COLO668 (cell line): ENCODE data around the gene EP400.

Experiments used
- DNase-seq: peaks from one replicate; lab custom pipeline; 2025; ENCODE audit not compliant: unreplicated experiment; lab: John Stamatoyannopoulos, UW

The EP400 gene

DNA sequence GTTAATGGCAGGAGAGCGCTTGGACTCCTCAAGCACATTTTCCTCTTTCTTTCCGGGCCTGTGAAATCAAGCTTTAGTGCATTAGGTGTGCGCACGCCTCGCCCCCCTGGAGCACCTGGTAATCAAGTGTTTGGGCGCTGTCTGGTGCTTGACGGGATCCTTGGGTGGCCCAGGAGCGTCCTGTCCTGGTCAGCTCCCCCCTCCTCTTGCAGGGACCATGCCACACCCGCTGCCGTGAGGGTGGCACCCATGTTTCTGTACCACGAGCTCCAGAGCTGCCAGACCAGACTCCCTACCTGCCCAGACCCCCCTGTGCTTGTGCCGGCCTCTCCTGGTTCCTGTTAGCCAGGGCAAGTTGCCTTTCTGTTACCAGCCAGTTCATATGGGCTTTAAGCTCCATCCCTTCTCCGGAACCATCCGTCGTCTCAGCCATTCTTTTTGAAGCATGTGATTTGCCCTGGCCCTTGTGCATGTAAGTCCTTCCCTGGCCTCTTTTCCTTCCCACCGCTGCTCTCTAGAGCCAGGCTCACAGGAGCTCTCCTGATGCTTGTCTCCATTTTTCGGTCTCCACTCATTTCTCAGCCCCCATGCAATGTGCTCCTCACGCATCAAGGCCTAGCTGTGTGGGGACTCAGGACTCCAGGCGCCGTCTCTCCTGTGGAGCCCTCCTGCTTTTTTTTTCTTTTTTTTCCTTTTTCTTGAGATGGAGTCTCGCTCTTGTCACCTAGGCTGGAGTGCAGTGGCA is 66.1 kb downstream of the EP400 start:
- no peak for DNase-seq

DNA sequence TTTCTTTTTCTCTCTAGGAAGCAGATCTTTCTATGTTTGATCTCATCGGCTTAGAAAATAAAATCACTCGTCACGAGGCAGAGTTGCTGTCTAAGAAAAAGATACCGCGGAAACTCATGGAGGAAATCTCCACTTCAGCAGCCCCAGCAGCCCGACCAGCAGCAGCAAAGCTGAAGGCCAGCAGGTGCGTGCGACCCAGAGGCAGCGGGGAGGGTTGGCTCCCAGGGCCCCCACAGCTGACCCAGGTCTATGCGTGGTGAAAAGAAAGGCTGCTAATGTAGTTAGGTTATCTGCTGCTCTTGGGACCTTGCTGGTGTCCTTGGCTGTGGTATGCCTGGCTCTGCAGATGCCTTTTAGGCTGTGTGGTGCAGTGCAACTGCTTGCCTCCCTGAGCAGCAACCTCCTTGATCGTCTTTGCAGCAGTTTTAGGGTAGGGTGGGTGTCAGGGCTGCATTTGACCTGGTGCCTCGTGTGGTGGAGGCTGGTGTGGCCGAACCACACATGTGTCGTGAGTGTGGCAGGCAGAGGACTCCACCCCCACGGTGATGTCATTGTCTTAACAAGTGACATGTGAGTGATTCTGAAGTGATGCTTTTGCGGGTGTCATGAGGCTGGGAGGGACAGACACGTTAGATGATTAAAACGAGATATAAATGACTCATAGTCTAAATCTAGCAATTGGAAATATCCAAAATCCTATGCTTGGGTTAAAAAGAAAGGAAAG is 68.6 kb downstream of the EP400 start:
- no peak for DNase-seq

DNA sequence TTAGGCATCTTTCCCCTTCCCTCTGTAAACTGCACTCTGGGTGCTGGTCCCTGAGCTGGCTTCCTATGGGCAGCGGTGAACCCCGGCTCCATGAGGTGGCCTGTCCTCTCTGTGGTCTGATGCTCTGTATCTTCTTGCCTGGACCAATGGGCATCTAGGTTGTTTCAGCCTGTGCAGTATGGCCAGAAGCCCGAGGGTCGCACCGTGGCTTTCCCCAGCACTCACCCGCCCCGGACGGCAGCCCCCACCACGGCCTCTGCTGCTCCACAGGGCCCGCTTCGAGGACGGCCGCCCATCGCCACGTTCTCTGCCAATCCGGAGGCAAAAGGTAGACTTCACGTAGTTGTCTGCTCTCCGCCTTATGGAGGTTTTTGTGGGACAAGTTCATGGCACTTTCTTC is 70.1 kb downstream of the EP400 start:
- DNase-seq: no peak

DNA sequence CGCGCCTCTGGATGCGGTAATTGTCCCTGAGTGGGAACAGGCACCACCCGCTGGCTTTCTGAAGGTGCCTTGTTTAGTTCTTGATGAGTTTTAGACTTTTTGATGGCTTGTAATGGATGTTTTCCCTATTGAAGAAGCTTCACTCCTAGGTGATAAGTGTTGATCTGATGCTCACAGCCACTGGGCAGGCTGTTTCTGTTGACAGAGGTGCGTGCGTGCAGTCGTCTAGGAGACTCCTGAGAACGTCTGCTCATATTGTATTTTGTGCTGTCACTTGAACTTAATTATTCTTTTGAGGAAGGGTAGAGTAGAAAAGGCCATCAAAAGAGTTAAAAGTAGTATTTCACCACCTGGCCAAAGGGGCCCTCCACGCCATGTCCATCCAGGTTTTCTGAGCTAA is 70.5 kb downstream of the EP400 start:
- no peak for DNase-seq

DNA sequence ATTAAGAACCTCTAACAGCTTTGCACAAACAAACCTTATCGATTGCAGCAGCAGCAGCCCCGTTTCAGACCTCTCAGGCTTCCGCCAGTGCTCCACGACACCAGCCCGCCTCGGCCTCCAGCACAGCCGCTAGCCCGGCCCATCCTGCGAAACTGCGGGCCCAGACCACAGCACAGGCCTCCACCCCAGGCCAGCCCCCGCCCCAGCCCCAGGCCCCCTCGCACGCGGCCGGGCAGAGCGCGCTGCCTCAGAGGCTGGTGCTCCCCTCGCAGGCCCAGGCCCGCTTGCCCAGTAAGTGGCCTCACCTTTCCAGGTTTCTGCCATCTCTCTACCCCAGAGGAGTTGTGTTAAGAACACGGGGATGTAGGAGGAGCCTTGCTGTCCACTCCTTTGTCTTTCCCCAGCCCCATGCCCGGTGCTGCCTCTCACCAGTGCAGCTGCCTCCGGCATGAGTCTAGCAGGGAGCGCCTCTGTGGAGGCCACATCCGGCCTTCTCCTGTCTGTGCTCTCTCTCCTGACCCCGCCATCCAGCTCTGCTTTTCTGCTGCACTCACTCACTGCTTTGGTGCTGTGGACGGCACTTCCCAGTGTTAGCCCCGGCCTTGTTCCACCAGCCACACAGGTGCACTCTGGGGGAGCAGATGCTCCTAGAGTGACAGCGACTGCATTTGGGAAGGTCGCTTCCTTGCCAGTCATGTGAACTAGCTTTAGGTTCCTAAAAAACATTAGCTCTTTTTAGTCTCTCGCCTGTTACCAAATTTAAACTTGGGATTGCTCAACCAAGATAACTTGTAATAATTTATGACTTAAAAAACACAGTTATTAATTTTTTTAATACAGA is 71.5 kb downstream of the EP400 start:
- DNase-seq: no peak

DNA sequence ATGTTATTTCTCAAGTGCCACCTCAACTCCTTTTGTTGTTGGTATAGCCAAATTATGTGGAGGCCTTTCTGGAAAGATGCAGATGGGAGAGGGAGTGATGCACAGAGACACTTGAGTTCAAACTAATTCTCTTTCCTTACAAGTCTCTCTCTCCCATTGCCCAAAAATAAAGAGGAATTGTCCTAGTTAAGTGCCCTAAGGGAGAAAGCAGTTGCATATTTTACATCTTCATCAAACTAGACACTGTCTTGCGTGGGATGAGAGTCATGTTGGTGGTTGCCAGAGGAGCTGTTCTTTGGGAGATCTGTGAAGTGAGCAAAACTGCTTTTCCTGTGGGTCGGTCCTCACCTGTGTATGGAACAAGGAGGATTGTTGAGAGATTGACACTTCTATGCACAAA is 72.2 kb downstream of the EP400 start:
- no peak for DNase-seq

DNA sequence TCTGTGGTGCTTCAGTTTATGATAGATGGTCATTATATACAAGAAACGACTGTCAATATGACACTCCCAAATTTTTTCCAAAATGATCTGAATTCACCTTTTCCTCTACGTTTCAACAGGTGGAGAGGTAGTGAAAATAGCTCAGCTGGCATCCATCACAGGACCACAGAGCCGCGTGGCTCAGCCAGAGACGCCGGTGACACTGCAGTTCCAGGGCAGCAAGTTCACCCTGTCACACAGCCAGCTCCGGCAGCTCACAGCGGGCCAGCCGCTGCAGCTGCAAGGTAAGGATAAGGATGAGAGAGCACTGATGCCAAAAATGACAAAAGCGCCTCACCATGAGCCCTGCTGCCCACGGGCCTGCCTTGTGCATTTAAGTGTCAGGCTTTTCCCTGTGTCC is 73.9 kb downstream of the EP400 start:
- no peak for DNase-seq

DNA sequence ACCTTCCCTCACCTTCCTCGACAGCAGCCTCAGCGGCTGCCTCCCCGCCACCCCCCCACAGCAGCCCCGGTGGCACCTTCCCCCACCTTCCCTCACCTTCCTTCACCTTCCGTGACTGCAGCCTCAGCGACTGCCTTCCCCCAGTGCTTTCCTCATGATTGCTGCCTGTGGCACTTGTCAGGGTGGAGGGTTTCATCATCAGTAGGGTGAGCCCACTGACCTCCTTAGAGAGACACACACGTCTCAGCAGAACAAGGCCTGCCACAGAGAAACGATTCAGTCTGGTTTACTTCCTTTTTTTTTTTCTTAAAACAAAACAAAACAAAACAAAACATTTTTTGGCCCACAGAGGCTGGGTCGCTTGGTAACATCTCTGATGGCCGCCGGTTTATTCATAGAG is 75.0 kb downstream of the EP400 start:
- DNase-seq: no peak

DNA sequence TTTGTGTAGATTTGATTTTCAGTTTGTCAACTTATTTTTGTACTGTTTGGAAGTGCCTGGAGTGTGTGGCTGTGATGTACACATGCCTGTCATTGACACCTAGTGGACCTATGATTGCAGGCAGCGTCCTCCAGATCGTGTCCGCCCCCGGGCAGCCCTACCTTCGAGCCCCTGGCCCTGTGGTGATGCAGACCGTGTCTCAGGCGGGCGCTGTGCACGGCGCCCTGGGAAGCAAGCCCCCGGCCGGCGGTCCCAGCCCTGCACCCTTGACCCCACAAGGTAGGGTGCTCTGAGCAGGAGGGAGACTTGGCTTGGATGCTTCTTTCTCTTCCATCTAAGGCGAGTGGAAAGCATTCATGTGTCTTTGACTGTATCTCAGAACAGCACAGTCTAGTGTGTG is 75.8 kb downstream of the EP400 start:
- no peak for DNase-seq

DNA sequence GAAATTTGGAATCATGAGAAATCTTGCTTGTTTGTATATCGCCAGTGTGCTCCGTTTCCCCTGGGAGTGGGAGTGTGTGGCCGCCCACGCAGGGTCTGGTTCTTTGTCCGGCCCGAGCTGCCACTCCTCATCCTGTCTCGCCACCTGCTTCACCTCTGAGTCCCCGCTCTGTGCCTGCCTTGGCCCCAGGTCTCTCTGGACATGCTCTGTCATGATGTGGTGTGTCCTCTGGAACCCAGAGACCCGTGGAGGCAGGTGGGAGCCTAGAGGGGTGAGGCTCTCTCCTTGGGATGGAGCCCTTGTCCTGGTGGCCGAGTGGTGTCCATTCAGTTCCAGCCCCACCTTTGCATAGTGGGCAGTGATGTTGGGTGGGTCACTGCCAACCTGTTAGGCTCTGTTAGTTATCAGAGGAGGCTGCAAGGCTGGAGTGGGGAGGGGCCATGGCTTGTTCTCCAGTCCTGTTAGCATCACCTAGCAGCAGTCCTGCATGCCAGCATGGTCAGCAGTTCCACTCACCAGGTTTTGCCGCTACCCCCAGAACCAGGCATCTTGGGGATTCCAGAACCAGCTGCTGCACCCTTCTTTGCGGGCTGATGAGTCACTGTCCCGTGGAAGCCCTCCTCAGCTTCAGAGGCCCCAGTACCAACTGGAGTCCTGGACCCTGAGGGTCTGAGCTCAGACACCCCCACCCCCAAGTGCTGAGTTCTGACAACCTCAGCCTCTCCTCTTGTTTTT is 76.5 kb downstream of the EP400 start:
- no peak for DNase-seq

DNA sequence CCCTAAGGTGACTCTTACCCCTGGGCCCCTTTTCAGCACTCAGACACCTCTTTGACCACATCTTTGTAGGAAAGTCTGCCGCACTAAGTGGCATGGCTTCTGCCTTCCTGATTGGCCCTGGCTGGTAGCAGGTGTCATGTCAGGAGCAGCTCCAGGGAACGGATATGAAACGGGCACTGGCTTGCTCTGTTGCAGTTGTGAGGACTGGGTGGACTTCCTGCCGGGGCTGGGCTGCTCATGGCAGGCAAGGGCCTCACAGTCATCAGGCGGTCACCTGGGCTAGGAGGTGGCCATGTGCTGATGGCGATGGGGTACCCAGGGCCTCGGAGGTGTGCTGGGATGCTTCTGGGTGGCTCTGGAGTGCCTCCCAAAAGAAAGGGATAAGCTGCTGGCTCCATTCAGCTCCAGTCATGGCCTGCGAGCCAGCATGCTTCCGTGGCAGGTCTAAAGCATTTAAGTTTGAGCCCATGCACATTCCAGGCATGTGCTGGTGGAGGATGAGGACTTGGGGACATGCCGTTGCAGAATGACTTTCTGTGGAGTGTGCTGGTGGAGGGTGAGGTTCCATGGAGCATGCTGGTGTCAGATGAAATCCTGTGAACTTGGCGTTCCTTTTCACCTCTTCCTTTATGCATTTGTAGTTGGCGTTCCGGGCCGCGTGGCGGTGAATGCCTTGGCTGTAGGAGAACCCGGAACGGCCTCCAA is 77.2 kb downstream of the EP400 start:
- no peak for DNase-seq

DNA sequence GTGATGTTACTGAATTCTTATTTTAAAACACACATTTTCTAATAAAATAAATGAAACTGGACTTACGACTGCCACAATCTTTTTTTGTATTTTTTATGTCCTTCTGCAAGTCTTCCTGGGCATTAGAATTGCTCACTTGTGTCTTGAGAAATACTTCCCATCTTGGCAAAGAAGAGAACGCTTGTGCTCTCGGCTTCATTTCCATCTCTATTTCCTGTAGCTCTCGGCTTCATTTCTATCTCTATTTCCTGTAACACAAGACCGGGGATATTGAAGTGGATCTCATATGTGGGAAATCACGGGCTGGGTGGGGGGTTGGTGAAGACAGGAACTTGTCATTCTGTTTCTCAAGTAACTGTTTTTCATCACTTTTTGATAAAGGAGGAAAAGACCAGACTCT is 77.9 kb downstream of the EP400 start:
- no peak for DNase-seq

DNA sequence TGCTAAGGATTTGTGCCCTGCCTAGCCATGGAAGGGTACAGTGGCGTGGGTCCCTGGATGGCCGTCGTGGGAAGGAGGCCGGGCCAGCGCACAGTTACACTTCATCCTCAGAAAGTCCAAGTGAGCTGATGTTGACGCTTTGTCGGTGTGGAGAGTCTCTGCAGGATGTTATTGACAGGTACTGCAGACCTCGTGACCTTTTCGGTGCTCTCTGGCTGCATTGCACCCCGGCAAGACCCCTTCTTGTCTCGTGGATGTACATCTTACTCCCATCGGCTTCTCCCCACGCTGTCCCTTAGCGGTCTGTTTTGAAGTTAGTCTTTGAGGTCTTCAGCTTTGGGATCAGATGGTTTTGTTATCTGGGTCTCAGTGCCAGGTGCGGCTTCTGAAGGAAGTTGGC is 78.4 kb downstream of the EP400 start:
- no peak for DNase-seq

DNA sequence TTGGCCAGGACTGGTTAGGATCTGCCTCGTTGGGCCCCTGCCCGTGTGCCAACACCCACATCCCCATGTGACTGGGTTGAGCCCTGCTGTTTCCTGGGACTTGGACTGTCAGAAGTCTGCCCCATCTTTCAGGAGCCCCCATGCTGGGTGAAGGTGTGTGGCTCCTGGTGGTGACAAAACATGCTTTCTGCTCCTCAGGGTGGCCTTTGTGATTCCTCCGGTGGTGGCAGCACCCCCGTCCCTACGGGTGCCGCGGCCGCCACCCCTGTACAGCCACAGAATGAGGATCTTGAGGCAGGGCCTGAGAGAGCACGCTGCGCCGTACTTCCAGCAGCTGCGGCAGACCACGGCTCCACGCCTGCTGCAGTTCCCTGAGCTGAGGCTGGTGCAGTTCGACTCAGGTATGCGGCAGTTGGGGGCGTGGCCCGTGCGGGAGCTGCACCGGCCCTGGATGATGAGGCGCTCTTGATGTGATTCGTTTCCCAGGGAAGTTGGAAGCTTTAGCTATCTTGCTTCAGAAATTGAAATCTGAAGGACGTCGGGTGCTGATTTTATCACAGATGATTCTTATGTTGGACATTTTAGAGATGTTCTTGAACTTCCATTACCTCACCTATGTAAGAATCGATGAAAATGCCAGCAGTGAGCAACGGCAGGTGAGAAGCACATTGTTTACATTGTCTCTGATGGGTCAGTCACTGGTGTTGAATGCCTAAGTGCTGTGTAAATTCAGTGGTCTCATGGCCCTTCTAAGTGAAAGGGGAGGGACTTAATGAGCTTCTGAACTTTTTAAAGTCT is 80.0 kb downstream of the EP400 start:
- DNase-seq: no peak

DNA sequence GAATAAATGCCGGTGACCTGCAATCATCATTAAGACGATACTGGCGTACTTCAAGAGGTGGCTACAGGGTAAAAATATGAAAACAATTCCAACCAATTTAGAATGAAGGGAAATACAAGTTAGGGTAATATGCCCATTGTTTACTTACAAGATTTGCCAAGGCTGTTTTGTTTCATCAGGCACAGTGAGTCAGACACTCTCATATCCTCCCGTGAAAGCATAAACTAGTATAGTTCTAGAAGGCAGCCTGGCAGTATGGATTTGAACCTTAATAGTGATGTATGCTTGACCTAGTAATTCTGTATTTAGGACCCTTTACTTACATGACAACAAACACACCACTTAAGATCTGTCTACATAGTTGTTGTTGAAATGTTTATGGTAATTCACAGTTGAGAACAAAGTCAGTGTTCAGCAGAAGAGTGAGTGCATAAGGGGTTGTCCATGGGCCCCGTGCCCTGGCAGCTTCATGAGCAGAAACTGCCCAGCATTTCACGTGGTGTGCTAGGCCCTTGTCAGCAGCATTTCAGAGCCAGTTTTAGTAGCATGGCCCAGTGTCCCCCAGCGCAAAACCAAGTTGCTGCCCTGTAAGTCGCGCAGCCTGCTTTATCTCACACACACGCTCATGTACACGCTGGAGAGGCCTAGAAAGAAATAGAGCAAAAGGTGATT is 80.8 kb downstream of the EP400 start:
- DNase-seq: no peak

DNA sequence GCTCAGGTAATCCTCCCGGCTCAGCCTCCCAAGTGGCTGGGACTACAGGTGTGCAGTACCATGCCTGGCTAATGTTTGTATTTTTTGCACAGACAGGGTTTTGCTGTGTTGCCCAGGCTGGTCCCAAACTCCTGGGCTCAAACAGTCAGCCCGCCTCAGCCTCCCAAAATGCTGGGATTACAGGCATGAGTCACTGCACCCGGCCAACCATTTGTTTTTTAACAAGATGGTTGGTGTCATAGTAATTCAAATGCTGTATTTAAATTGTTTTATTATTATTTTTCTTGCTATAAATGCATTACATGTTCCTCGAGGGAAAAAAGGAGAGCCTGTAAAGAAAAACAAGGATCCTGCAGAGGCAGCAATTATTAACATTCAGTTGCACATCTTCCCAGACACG is 83.9 kb downstream of the EP400 start:
- no peak for DNase-seq

DNA sequence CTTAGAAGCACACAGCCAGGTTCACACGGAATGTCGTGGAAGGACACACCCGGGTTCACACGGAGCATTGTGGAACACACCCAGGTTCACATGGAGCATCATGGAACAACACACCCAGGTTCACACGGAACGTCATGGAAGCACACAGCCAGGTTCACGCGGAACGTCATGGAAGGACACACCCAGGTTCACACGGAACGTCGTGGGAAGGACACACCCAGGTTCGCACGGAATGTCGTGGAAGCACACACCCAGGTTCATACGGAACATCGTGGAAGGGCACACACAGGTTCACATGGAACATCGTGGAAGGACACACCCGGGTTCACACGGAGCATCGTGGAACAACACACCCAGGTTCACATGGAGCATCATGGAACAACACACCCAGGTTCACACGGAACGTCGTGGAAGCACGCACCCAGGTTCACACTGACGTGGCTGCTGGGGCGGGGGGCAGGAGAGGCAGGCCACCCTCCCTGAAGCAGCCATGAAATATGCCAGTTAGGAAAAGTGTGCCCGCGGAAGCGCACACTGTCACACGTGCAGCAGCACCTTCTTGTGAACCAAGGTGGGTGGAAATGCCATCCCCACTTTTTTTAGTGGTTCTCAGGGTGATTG is 86.4 kb downstream of the EP400 start:
- no peak for DNase-seq

DNA sequence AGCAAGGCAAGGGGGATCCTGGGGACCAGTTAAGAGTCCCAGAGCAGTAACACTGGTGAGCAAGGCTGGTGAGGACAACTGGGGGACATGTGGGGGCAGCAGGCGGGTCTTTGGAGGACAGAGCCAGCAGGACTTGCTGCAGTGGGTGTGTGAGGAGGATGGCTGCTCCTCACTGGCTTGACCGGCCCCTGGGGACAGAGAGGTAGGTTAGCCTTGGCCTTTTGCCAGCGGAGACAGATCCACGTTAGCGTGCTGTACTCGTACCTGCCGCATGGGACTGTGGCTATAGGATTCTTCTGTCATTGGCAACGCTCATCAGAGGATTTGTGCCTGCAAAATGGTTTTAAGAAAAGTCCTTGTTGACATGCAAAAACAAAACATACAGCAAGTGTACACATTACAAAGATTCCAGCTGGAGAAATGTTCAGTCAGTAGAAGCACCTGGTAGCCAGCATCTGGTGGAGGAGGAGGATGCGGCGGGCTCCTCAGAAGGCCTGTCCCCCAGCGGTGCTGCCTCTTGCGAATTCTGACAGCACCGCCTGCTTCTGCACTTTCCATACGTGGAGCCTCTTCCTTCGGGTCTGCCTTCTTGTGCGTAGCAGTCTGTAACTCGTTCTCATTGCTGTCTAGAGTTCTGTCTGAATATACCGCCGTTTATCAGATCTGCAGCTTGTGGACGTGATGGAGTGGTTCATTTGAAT is 91.3 kb downstream of the EP400 start:
- no peak for DNase-seq
